Measurements from ENCODE around the gene GNE. TPM values are rescaled to one million over a fixed set of nuclear protein-coding genes. Genes with fewer than 3 reads are reported as not detected.
A peak's percentile ranks its signal among the peaks of the same experiment; 100 is the strongest.
"Not testable (repeated sequence)": the region's sequence is repeated elsewhere in the genome, so short reads cannot be mapped to it uniquely, and the experiment has no call there.

Gene GNE
- total and polyA plus RNA-seq, 2 experiments from 2014 or later: 2.2 to 15.7 TPM

GRCh38 chr9:36176496-36176895 is 81.8 kb downstream of the GNE start:
- H3K27ac ChIP-seq (ENCODE audit: low read depth); ATAC-seq; H4K20me1 ChIP-seq (replicated peaks; ENCODE audit: insufficient read depth); H3K27ac Mint-ChIP-seq; H2AFZ ChIP-seq; H3K4me3 Mint-ChIP-seq; H3K9me2 ChIP-seq (ENCODE audit: insufficient read depth); H3K79me2 ChIP-seq (replicated peaks; ENCODE audit: insufficient read depth); H3K4me1 ChIP-seq (ENCODE audit: insufficient read depth); H3K36me3 ChIP-seq (ENCODE audit: insufficient read depth); DNase-seq (ENCODE audit: low spot score); H3K4me2 ChIP-seq; H3K27me3 ChIP-seq (ENCODE audit: insufficient read depth); H3K27me3 Mint-ChIP-seq (ENCODE audit: insufficient read depth, low read depth, poor library complexity); H3F3A ChIP-seq (replicated peaks; ENCODE audit: low read depth); H3K4me1 Mint-ChIP-seq; H3K4me3 ChIP-seq; H3K36me3 Mint-ChIP-seq (ENCODE audit: low read depth): not testable (repeated sequence)
- H3K9me3 Mint-ChIP-seq: peaks cover 29% of the 10 kb centered on the region

DNA sequence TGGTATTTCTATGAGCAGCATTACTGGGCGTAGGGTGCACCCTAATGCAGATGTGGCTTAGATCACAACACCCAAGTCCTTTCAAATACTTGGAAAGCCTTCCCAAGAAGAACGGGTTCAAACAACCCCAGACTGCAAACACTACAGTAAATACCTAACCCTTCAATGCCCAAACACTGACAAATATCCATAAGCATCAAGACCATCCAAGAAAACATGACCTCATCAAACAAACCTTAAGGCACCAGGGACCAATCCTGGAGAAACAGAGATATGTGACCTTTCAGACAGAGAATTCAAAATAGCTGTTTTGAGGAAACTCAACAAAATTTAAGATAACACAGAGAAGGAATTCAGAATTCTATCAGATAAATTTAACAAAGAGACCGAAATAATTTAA is 83.0 kb downstream of the GNE start:
- not testable (repeated sequence) for H3K9me2 ChIP-seq (ENCODE audit: insufficient read depth); H3K27me3 Mint-ChIP-seq (ENCODE audit: insufficient read depth, low read depth, poor library complexity); ATAC-seq; H3K27me3 ChIP-seq (ENCODE audit: insufficient read depth); H4K20me1 ChIP-seq (replicated peaks; ENCODE audit: insufficient read depth); H3F3A ChIP-seq (replicated peaks; ENCODE audit: low read depth); H3K4me3 ChIP-seq; DNase-seq (ENCODE audit: low spot score); H3K36me3 Mint-ChIP-seq (ENCODE audit: low read depth); H3K4me2 ChIP-seq; H3K4me3 Mint-ChIP-seq; H3K36me3 ChIP-seq (ENCODE audit: insufficient read depth); H3K79me2 ChIP-seq (replicated peaks; ENCODE audit: insufficient read depth); H3K4me1 ChIP-seq (ENCODE audit: insufficient read depth); H3K27ac ChIP-seq (ENCODE audit: low read depth); H3K4me1 Mint-ChIP-seq; H3K27ac Mint-ChIP-seq
- 0 out of 2 replicates have a peak overlapping the region, but pooled peaks have one; percentile 23 for H2AFZ ChIP-seq
- H3K9me3 Mint-ChIP-seq: peaks cover 16% of the 10 kb centered on the region

- H3K9me3 Mint-ChIP-seq: peaks cover 11% of the 10 kb centered on the region
- no peak for DNase-seq (ENCODE audit: low spot score)
- TF ChIP-seq, protein P1, sequence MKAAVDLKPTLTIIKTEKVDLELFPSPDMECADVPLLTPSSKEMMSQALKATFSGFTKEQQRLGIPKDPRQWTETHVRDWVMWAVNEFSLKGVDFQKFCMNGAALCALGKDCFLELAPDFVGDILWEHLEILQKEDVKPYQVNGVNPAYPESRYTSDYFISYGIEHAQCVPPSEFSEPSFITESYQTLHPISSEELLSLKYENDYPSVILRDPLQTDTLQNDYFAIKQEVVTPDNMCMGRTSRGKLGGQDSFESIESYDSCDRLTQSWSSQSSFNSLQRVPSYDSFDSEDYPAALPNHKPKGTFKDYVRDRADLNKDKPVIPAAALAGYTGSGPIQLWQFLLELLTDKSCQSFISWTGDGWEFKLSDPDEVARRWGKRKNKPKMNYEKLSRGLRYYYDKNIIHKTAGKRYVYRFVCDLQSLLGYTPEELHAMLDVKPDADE (IDR thresholded peaks at IDR 0.05): no peak
- TF ChIP-seq EZH2phosphoT487 (IDR thresholded peaks at IDR 0.05; ENCODE audit: unreplicated experiment) (no peak), ZNF331 (CRISPR knock-in tag; IDR thresholded peaks at IDR 0.05; ENCODE audit: low read depth) (no peak), CREB1 (CRISPR knock-in tag; IDR thresholded peaks at IDR 0.05; ENCODE audit: low read depth) (no peak), NANOG (IDR thresholded peaks at IDR 0.05; ENCODE audit: borderline replicate concordance) (no peak), JUNB (IDR thresholded peaks at IDR 0.05; ENCODE audit: unreplicated experiment) (no peak), EZH2 (IDR thresholded peaks at IDR 0.05; ENCODE audit: low read depth, unreplicated experiment) (no peak), ZNF114 (CRISPR knock-in tag; IDR thresholded peaks at IDR 0.05) (no peak), POLR2AphosphoS5 (IDR thresholded peaks at IDR 0.05; ENCODE audit: low read depth) (no peak)
- TF ChIP-seq, protein P2, sequence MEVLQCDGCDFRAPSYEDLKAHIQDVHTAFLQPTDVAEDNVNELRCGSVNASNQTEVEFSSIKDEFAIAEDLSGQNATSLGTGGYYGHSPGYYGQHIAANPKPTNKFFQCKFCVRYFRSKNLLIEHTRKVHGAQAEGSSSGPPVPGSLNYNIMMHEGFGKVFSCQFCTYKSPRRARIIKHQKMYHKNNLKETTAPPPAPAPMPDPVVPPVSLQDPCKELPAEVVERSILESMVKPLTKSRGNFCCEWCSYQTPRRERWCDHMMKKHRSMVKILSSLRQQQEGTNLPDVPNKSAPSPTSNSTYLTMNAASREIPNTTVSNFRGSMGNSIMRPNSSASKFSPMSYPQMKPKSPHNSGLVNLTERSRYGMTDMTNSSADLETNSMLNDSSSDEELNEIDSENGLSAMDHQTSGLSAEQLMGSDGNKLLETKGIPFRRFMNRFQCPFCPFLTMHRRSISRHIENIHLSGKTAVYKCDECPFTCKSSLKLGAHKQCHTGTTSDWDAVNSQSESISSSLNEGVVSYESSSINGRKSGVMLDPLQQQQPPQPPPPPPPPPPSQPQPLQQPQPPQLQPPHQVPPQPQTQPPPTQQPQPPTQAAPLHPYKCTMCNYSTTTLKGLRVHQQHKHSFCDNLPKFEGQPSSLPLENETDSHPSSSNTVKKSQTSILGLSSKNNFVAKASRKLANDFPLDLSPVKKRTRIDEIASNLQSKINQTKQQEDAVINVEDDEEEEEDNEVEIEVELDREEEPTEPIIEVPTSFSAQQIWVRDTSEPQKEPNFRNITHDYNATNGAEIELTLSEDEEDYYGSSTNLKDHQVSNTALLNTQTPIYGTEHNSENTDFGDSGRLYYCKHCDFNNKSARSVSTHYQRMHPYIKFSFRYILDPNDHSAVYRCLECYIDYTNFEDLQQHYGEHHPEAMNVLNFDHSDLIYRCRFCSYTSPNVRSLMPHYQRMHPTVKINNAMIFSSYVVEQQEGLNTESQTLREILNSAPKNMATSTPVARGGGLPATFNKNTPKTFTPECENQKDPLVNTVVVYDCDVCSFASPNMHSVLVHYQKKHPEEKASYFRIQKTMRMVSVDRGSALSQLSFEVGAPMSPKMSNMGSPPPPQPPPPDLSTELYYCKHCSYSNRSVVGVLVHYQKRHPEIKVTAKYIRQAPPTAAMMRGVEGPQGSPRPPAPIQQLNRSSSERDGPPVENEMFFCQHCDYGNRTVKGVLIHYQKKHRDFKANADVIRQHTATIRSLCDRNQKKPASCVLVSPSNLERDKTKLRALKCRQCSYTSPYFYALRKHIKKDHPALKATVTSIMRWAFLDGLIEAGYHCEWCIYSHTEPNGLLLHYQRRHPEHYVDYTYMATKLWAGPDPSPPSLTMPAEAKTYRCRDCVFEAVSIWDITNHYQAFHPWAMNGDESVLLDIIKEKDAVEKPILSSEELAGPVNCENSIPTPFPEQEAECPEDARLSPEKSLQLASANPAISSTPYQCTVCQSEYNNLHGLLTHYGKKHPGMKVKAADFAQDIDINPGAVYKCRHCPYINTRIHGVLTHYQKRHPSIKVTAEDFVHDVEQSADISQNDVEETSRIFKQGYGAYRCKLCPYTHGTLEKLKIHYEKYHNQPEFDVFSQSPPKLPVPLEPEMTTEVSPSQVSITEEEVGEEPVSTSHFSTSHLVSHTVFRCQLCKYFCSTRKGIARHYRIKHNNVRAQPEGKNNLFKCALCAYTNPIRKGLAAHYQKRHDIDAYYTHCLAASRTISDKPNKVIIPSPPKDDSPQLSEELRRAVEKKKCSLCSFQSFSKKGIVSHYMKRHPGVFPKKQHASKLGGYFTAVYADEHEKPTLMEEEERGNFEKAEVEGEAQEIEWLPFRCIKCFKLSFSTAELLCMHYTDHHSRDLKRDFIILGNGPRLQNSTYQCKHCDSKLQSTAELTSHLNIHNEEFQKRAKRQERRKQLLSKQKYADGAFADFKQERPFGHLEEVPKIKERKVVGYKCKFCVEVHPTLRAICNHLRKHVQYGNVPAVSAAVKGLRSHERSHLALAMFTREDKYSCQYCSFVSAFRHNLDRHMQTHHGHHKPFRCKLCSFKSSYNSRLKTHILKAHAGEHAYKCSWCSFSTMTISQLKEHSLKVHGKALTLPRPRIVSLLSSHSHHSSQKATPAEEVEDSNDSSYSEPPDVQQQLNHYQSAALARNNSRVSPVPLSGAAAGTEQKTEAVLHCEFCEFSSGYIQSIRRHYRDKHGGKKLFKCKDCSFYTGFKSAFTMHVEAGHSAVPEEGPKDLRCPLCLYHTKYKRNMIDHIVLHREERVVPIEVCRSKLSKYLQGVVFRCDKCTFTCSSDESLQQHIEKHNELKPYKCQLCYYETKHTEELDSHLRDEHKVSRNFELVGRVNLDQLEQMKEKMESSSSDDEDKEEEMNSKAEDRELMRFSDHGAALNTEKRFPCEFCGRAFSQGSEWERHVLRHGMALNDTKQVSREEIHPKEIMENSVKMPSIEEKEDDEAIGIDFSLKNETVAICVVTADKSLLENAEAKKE (CRISPR knock-in tag; IDR thresholded peaks at IDR 0.05): no peak
Observed at GRCh38 chr9:36174731-36175130, 83.5 kb downstream of the GNE start.

More at GRCh38 chr9:36174731-36175130, 83.5 kb downstream of the GNE start:
- no peaks in the 10 kb centered on the region for H3K36me3 Mint-ChIP-seq (ENCODE audit: low read depth)
- H3K27me3 Mint-ChIP-seq (ENCODE audit: insufficient read depth, low read depth, poor library complexity): peaks cover 4% of the 10 kb centered on the region
- no peaks in the 10 kb centered on the region for H3K4me1 ChIP-seq (ENCODE audit: insufficient read depth)
- H3K9me2 ChIP-seq (ENCODE audit: insufficient read depth): 0 out of 2 replicates have a peak, but pooled peaks cover 2% of the 10 kb centered on the region
- H3K27ac Mint-ChIP-seq: no peak overlapping the region
- no peak overlapping the region for H3K4me2 ChIP-seq
- no peaks in the 10 kb centered on the region for H3F3A ChIP-seq (replicated peaks; ENCODE audit: low read depth)
- H3K36me3 ChIP-seq (ENCODE audit: insufficient read depth): no peaks in the 10 kb centered on the region
- no peak overlapping the region for H3K4me3 Mint-ChIP-seq
- no peak overlapping the region for H3K4me3 ChIP-seq
- H4K20me1 ChIP-seq (replicated peaks; ENCODE audit: insufficient read depth): no peaks in the 10 kb centered on the region
- no peaks in the 10 kb centered on the region for H3K79me2 ChIP-seq (replicated peaks; ENCODE audit: insufficient read depth)
- H2AFZ ChIP-seq: no peak overlapping the region
- H3K27me3 ChIP-seq (ENCODE audit: insufficient read depth): no peaks in the 10 kb centered on the region
- ATAC-seq: peak; percentile 89
- H3K4me1 Mint-ChIP-seq: peaks cover 4% of the 10 kb centered on the region; the same call in 2 of the 3 replicates
- H3K27ac ChIP-seq (ENCODE audit: low read depth): no peak overlapping the region

All from GM23338 (cell line).